Measurements from ENCODE around the gene AKNA.

AKNA gene

GRCh38 chr9:114376586-114377445 is 11.0 kb downstream of the AKNA start:
- H3K4me3 ChIP-seq (ENCODE audit: low read length), result no peak overlapping the region
- DNase-seq (ENCODE audit: low read depth), result no peak
- TF ChIP-seq, protein P1, sequence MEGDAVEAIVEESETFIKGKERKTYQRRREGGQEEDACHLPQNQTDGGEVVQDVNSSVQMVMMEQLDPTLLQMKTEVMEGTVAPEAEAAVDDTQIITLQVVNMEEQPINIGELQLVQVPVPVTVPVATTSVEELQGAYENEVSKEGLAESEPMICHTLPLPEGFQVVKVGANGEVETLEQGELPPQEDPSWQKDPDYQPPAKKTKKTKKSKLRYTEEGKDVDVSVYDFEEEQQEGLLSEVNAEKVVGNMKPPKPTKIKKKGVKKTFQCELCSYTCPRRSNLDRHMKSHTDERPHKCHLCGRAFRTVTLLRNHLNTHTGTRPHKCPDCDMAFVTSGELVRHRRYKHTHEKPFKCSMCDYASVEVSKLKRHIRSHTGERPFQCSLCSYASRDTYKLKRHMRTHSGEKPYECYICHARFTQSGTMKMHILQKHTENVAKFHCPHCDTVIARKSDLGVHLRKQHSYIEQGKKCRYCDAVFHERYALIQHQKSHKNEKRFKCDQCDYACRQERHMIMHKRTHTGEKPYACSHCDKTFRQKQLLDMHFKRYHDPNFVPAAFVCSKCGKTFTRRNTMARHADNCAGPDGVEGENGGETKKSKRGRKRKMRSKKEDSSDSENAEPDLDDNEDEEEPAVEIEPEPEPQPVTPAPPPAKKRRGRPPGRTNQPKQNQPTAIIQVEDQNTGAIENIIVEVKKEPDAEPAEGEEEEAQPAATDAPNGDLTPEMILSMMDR (conservative IDR thresholded peaks at IDR 0.05; ENCODE audit: low read depth, low read length), result no peak

DNA sequence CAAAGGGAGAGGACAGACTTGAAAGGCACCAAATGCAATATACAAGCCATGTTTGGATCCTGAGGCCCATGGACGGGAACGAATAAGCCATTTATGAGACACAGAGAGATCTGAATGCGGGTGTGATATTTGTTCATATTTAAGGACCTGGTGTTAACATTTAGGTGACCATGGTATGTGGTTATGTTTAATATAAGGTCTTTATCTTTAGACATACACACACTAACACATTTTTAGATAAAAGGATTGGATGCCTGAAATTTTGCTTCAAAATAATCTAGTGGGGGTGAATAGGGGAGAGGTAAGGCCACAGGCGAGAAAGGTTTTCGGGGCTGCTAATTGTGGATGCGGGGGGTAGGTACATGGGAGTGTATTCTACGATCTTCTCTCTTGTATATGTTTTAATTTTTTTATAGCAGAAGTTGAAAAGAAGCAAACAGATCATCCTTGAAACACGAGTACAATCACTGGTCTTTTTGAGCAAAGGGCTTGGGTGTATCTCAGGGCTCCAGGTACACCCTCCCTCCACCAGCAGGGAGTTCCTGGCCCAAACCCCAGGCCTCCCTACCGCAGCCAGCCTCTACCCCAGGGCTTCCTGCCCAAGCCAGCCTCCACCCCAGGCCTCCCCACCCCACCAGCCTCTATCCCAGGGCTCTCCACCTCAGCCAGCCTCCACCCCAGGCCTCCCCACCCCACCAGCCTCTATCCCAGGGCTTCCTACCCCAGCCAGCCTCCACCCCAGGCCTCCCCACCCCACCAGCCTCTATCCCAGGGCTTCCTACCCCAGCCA is 12.2 kb downstream of the AKNA start:
- no peak overlapping the region for H3K4me3 ChIP-seq (ENCODE audit: low read length)
- TF ChIP-seq, protein P1 (conservative IDR thresholded peaks at IDR 0.05; ENCODE audit: low read depth, low read length), result no peak
- no peak for DNase-seq (ENCODE audit: low read depth)

- H3K4me3 ChIP-seq (ENCODE audit: low read length), result no peak overlapping the region
- DNase-seq (ENCODE audit: low read depth), result no peak
- TF ChIP-seq, protein P1 (conservative IDR thresholded peaks at IDR 0.05; ENCODE audit: low read depth, low read length), result no peak
Observed at GRCh38 chr9:114374936-114375335, 12.8 kb downstream of the AKNA start.

- no peak for DNase-seq (ENCODE audit: low read depth)
- H3K4me3 ChIP-seq (ENCODE audit: low read length), result no peak overlapping the region
Observed at GRCh38 chr9:114373960-114374730, 13.6 kb downstream of the AKNA start.

GRCh38 chr9:114372921-114373448 is 14.8 kb downstream of the AKNA start:
- TF ChIP-seq, protein P1 (conservative IDR thresholded peaks at IDR 0.05; ENCODE audit: low read depth, low read length), result no peak
- DNase-seq (ENCODE audit: low read depth), result no peak
- no peak overlapping the region for H3K4me3 ChIP-seq (ENCODE audit: low read length)

More at GRCh38 chr9:114373960-114374730, 13.6 kb downstream of the AKNA start:
- TF ChIP-seq, protein P1 (conservative IDR thresholded peaks at IDR 0.05; ENCODE audit: low read depth, low read length), result no peak

DNA sequence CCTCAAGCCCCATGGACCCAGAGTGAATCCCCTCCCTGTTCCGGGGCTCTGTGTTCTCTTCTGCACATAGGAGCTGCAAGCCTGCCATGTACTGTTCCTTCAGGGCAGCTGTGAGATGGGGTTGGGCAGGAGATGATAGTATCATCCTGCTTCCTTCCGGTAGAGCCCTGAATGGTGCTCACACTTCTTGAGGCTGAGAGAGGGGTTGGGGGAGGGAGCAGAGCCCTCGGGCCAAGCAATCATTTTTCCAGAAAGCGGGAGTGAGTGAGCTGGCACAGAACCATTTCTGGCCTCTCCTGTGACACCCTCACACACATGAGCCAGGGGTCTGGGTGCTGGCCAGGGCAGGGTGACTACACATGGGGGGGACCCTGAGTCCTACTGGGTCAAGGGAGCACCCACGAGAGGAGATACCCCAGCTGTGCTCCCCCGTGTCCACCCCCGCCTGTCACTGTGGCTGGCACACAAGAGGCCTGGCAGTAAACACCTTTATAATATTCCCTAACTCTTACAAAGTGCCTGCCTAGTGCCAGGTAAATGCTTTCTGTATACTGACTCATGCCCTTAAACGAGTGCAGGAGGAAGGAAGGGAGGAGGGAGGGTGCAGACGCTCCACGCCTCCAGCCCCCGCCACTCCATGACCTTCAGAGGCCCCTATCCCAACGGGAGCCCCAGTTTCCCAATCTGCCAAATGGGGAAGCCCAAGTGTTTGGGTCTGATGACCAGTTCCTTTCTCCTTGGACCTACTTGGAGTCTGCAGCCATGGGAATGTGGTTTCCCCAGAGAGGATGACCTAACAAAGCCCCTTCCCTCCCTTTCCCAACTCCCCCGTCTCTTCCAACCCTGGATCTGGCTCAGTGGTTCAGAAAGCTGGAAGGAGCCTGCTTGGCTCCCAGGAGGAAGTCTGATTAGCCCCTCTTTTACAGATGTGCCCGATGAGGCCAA is 15.5 kb downstream of the AKNA start:
- TF ChIP-seq, protein P1 (conservative IDR thresholded peaks at IDR 0.05; ENCODE audit: low read depth, low read length), result no peak
- no peak for DNase-seq (ENCODE audit: low read depth)
- H3K4me3 ChIP-seq (ENCODE audit: low read length), result no peak overlapping the region
